B cell (primary cell): ENCODE results near the gene ZNF776. TPM values are rescaled to one million over a fixed set of nuclear protein-coding genes. Genes with fewer than 3 reads are reported as not detected.

Experiments
- ATAC-seq: fragments of 200-7000 bp; cut with Tn5 transposase; one replicate; pipeline ENCODE4 v1.10.0; 2021; ENCODE audit warnings: low read depth, mild to moderate bottlenecking, moderate number of reproducible peaks, moderate library complexity
- CTCF ChIA-PET: fragments of 350-600 bp; sonication (Branson Sonifier 250); formaldehyde crosslinking; loops from one replicate; lab custom pipeline; 2021; ENCODE audit warnings: antibody characterized with exemption, inconsistent platforms; lab: Charles Lee
- POLR2A ChIA-PET: fragments of 350-600 bp; sonication (Branson Sonifier 250); formaldehyde crosslinking; loops from one replicate; lab custom pipeline; 2021; ENCODE audit warnings: antibody characterized with exemption; lab: Charles Lee
- DNase-seq: peaks from one replicate; pipeline ENCODE4 v3.0.0; 2013
- H2AFZ ChIP-seq: 2 replicates; pipeline ENCODE4 v1.6.1; 2012; ENCODE audit warnings: mild to moderate bottlenecking, low read depth, low read length; ENCODE audit not compliant: insufficient read depth, poor library complexity, severe bottlenecking
- H3K27ac ChIP-seq, 2 donors: 1 replicate in 1 of 2; 2 replicates in 1 of 2; pipeline ENCODE4 v1.5.1; 2012 to 2013; ENCODE audit warnings: low read length in 2 of 2, mild to moderate bottlenecking in 2 of 2, moderate library complexity in 1 of 2
- H3K27me3 ChIP-seq, 4 experiments: fragments of 200-600 bp in 1 of 4; sonication (generic) in 1 of 4; replicated peaks in 1 of 4; 1 replicate in 2 of 4; 2 replicates in 2 of 4; pipeline versions ENCODE4 v1.6.1 to v1.7.0; 2013 to 2016; ENCODE audit warnings: low read length in 3 of 4, mild to moderate bottlenecking in 2 of 4, mixed read lengths in 1 of 4, moderate library complexity in 1 of 4; ENCODE audit not compliant: insufficient read depth in 4 of 4, control insufficient read depth in 3 of 4; ENCODE audit errors: control extremely low read depth in 1 of 4
- H3K36me3 ChIP-seq, 2 experiments: replicated peaks in 1 of 2; 1 replicate in 1 of 2; 2 replicates in 1 of 2; pipeline versions ENCODE4 v1.6.1 to v1.7.1; 2013; ENCODE audit warnings: low read length in 1 of 2; ENCODE audit not compliant: insufficient read depth in 2 of 2, control insufficient read depth in 1 of 2; ENCODE audit errors: control extremely low read depth in 1 of 2, extremely low read depth in 1 of 2
- H3K4me1 ChIP-seq, 2 donors: fragments of 200-600 bp in 1 of 2; sonication (generic) in 1 of 2; 1 replicate in 1 of 2; 2 replicates in 1 of 2; pipeline versions ENCODE4 v1.5.1 to v1.6.1; 2013 to 2017; ENCODE audit warnings: low read length in 2 of 2; ENCODE audit not compliant: control insufficient read depth in 2 of 2, insufficient read depth in 2 of 2
- H3K4me2 ChIP-seq: replicated peaks from 2 replicates; pipeline ENCODE3; 2012; ENCODE audit warnings: mild to moderate bottlenecking, low read depth, low read length; ENCODE audit not compliant: poor library complexity, severe bottlenecking
- H3K4me3 ChIP-seq, 5 experiments: fragments of 200-600 bp in 1 of 5; sonication (generic) in 1 of 5; 1 replicate in 3 of 5; 2 replicates in 2 of 5; pipeline versions ENCODE4 v1.5.1 to v1.7.0; 2011 to 2016; ENCODE audit warnings: low read length in 4 of 5, mild to moderate bottlenecking in 4 of 5, low read depth in 2 of 5, control low read depth in 1 of 5, moderate library complexity in 1 of 5; ENCODE audit not compliant: insufficient read depth in 1 of 5; ENCODE audit errors: control extremely low read depth in 1 of 5, extremely low read depth in 1 of 5
- H3K79me2 ChIP-seq: fragments of 200-600 bp; sonication (generic); one replicate; pipeline ENCODE4 v1.6.0; 2016; ENCODE audit warnings: low read length; ENCODE audit not compliant: control insufficient read depth, insufficient read depth
- H3K9ac ChIP-seq: fragments of 200-600 bp; sonication (generic); 2 replicates; pipeline ENCODE4 v1.6.1; 2017; ENCODE audit warnings: mild to moderate bottlenecking, low read length, moderate library complexity
- H3K9me3 ChIP-seq, 3 donors: one replicate each; pipeline versions ENCODE4 v1.6.1 to v1.7.1; 2013; ENCODE audit warnings: low read length in 2 of 3; ENCODE audit not compliant: control insufficient read depth in 2 of 3, insufficient read depth in 1 of 3; ENCODE audit errors: control extremely low read depth in 1 of 3
- H4K20me1 ChIP-seq: 2 replicates; pipeline ENCODE4 v1.6.0; 2012; ENCODE audit warnings: mild to moderate bottlenecking, low read length; ENCODE audit not compliant: insufficient read depth, control insufficient read depth, poor library complexity, severe bottlenecking
- H3K27ac Mint-ChIP-seq: one replicate; pipeline ENCODE4 v1.8.0; 2021; ENCODE audit warnings: mixed read lengths
- H3K27me3 Mint-ChIP-seq: one replicate; pipeline ENCODE4 v1.8.0; 2021; ENCODE audit warnings: mixed read lengths
- H3K4me1 Mint-ChIP-seq: one replicate; pipeline ENCODE4 v1.8.0; 2021; ENCODE audit warnings: mixed read lengths
- H3K4me3 Mint-ChIP-seq: one replicate; pipeline ENCODE4 v1.8.0; 2021; ENCODE audit warnings: mixed read lengths
- H3K9me3 Mint-ChIP-seq: one replicate; pipeline ENCODE4 v1.8.0; 2022; ENCODE audit warnings: mixed read lengths; ENCODE audit not compliant: insufficient read depth
- EZH2 ChIP-seq: IDR thresholded peaks from 2 replicates; pipeline ENCODE4 v1.6.1; 2012; ENCODE audit warnings: borderline replicate concordance, low read depth, mild to moderate bottlenecking, moderate library complexity, low read length; ENCODE audit not compliant: insufficient read depth, poor library complexity, severe bottlenecking
- WGBS: methylation state at CpG from one replicate; pipeline ENCODE4 v1.1.5; 2013; ENCODE audit warnings: missing lambda C conversion rate; ENCODE audit not compliant: insufficient coverage; 5-methylcytosine and 5-hydroxymethylcytosine counted together
- intact Hi-C: fragments of 100-400 bp; cut with micrococcal nuclease; formaldehyde crosslinking; loops from one replicate; pipeline ENCODE4 v1.10.0; 2022
- polyA plus RNA-seq: library from polyadenylated mRNA; depleted of rRNA; stranded (reverse); fragments of >200 nt; gene quantifications from 2 replicates; pipeline ENCODE4 v1.2.3, GENCODE V29; 2012
- total RNA-seq, 2 donors: library from RNA; stranded (reverse); fragments of 120-200 nt in 1 of 2; gene quantifications; 1 replicate in 1 of 2; 2 replicates in 1 of 2; pipeline versions ENCODE4 v1.2.3 to v1.2.4, GENCODE V29; 2013 to 2022
- TF ChIP-seq, protein P1 (sequence below): fragments of 200-600 bp; IDR thresholded peaks from one replicate; pipeline ENCODE4 v1.8.0; 2022; ENCODE audit warnings: antibody characterized with exemption, mild to moderate bottlenecking

ZNF776 gene
- total and polyA plus RNA-seq, 2 donors (not counting 1 experiment from before 2014, with no cell fraction given), result 15.6 to 47.5 TPM

DNA sequence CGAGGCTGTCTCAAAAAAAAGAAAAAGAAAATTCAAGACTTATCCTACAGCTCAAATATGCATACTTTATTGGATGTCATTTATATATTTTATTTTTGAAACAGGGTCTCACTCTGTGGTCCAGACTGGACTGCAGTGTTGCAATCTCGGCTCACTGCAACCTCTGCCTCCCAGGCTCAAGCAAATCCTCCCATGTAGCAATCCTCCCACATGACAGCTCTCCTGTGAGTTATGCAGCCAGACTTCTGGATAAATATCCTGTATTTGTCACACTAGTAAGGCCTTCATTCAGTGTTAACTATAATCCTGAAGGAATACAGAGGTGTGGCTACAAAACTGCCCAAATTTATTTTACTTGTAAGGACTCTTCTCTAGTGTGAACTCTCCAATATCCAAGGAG, 60.9 kb downstream of the ZNF776 start:
- 100% methylated on average over 1 of the region's 2 CpGs for WGBS

More for the DNA sequence above, 60.9 kb downstream of the ZNF776 start:
- ATAC-seq, result no peak
- H3K27me3 ChIP-seq, result no peaks in the 10 kb centered on the region
- peaks cover 38% of the 10 kb centered on the region for H3K4me1 Mint-ChIP-seq
- H3K4me3 Mint-ChIP-seq, result no peak overlapping the region
- no peak overlapping the region for H3K9ac ChIP-seq
- peaks cover 9 to 22% of the 10 kb centered on the region in 2 donors for H3K4me1 ChIP-seq
- no peaks in the 10 kb centered on the region for H3K27me3 Mint-ChIP-seq
- TF ChIP-seq EZH2, result no peak
- TF ChIP-seq, protein P1, sequence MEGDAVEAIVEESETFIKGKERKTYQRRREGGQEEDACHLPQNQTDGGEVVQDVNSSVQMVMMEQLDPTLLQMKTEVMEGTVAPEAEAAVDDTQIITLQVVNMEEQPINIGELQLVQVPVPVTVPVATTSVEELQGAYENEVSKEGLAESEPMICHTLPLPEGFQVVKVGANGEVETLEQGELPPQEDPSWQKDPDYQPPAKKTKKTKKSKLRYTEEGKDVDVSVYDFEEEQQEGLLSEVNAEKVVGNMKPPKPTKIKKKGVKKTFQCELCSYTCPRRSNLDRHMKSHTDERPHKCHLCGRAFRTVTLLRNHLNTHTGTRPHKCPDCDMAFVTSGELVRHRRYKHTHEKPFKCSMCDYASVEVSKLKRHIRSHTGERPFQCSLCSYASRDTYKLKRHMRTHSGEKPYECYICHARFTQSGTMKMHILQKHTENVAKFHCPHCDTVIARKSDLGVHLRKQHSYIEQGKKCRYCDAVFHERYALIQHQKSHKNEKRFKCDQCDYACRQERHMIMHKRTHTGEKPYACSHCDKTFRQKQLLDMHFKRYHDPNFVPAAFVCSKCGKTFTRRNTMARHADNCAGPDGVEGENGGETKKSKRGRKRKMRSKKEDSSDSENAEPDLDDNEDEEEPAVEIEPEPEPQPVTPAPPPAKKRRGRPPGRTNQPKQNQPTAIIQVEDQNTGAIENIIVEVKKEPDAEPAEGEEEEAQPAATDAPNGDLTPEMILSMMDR, result no peak
- H3K36me3 ChIP-seq, result peaks cover 9 to 26% of the 10 kb centered on the region in 2 experiments
- H4K20me1 ChIP-seq, result peaks cover 7% of the 10 kb centered on the region
- H3K9me3 Mint-ChIP-seq, result no peaks in the 10 kb centered on the region
- no peak for DNase-seq
- H3K4me2 ChIP-seq, result no peak overlapping the region
- H3K4me3 ChIP-seq, result no peak overlapping the region
- intact Hi-C loops, result no loop called here
- no peak overlapping the region for H3K27ac Mint-ChIP-seq
- H3K9me3 ChIP-seq, result no peaks in the 10 kb centered on the region
- ChIA-PET POLR2A (no interaction called here), CTCF (no interaction called here)
- H3K79me2 ChIP-seq, result peaks cover 46% of the 10 kb centered on the region
- H2AFZ ChIP-seq, result no peak overlapping the region
- H3K27ac ChIP-seq, result no peak overlapping the region

Other genes starting within 250 kb of the ZNF776 start
- 28.6 and 29.2 TPM in 2 replicates for gene ZNF773, start 246.9 kb upstream of the ZNF776 start, total RNA-seq
- gene ZNF773, start 246.9 kb upstream of the ZNF776 start, polyA plus RNA-seq, result 12.6 and 13.3 TPM in 2 replicates
- 23.0 and 23.7 TPM in 2 replicates for gene ZNF549, start 219.5 kb upstream of the ZNF776 start, total RNA-seq
- 5.4 and 6.6 TPM in 2 replicates for gene ZNF549, start 219.5 kb upstream of the ZNF776 start, polyA plus RNA-seq
- 31.1 and 38.1 TPM in 2 replicates for gene ZNF550, start 187.0 kb upstream of the ZNF776 start, total RNA-seq
- 18.0 and 18.1 TPM in 2 replicates for gene ZNF550, start 187.0 kb upstream of the ZNF776 start, polyA plus RNA-seq
- 13.0 and 13.9 TPM in 2 replicates for gene ZNF416, start 167.9 kb upstream of the ZNF776 start, total RNA-seq
- 1.4 and 1.6 TPM in 2 replicates for gene ZNF416, start 167.9 kb upstream of the ZNF776 start, polyA plus RNA-seq
- 19.2 and 21.8 TPM in 2 replicates for gene ZIK1, start 162.7 kb upstream of the ZNF776 start, total RNA-seq
- 3.4 and 5.3 TPM in 2 replicates for gene ZIK1, start 162.7 kb upstream of the ZNF776 start, polyA plus RNA-seq
- gene ZNF530, start 146.9 kb upstream of the ZNF776 start, total RNA-seq, result 11.2 and 11.6 TPM in 2 replicates
- gene ZNF530, start 146.9 kb upstream of the ZNF776 start, polyA plus RNA-seq, result 2.2 and 4.3 TPM in 2 replicates
- gene ZNF134, start 132.6 kb upstream of the ZNF776 start, total RNA-seq, result 38.1 and 38.9 TPM in 2 replicates
- 7.8 and 16.7 TPM in 2 replicates for gene ZNF134, start 132.6 kb upstream of the ZNF776 start, polyA plus RNA-seq
- gene ZNF211, start 113.6 kb upstream of the ZNF776 start, total RNA-seq, result 53.5 and 53.6 TPM in 2 replicates
- gene ZNF211, start 113.6 kb upstream of the ZNF776 start, polyA plus RNA-seq, result 22.0 and 24.4 TPM in 2 replicates
- gene ZSCAN4, start 77.9 kb upstream of the ZNF776 start, total RNA-seq, result not detected in 2 replicates
- not detected in 2 replicates for gene ZSCAN4, start 77.9 kb upstream of the ZNF776 start, polyA plus RNA-seq
- 24.7 and 28.3 TPM in 2 replicates for gene ZNF551, start 64.8 kb upstream of the ZNF776 start, total RNA-seq
- gene ZNF551, start 64.8 kb upstream of the ZNF776 start, polyA plus RNA-seq, result 4.4 and 5.0 TPM in 2 replicates
- gene ZNF154, start 37.6 kb upstream of the ZNF776 start, total RNA-seq, result 40.4 and 42.8 TPM in 2 replicates
- gene ZNF154, start 37.6 kb upstream of the ZNF776 start, polyA plus RNA-seq, result 21.9 and 25.4 TPM in 2 replicates
- 43.3 and 44.2 TPM in 2 replicates for gene ZNF671, start 19.2 kb upstream of the ZNF776 start, total RNA-seq
- 15.9 and 17.0 TPM in 2 replicates for gene ZNF671, start 19.2 kb upstream of the ZNF776 start, polyA plus RNA-seq
- 48.0 and 51.3 TPM in 2 replicates for gene ZNF586, start 22.9 kb downstream of the ZNF776 start, total RNA-seq
- gene ZNF586, start 22.9 kb downstream of the ZNF776 start, polyA plus RNA-seq, result 18.0 and 28.4 TPM in 2 replicates
- 21.7 and 29.9 TPM in 2 replicates for gene ZNF552, start 68.1 kb downstream of the ZNF776 start, total RNA-seq
- gene ZNF552, start 68.1 kb downstream of the ZNF776 start, polyA plus RNA-seq, result 6.7 and 8.1 TPM in 2 replicates
- gene ZNF587B, start 83.5 kb downstream of the ZNF776 start, total RNA-seq, result 29.1 and 31.5 TPM in 2 replicates
- 9.9 and 18.1 TPM in 2 replicates for gene ZNF587B, start 83.5 kb downstream of the ZNF776 start, polyA plus RNA-seq
- 72.9 and 77.6 TPM in 2 replicates for gene ZNF587, start 103.0 kb downstream of the ZNF776 start, total RNA-seq
- 16.6 and 17.0 TPM in 2 replicates for gene ZNF587, start 103.0 kb downstream of the ZNF776 start, polyA plus RNA-seq
- 83.9 and 95.1 TPM in 2 replicates for gene ZNF814, start 142.2 kb downstream of the ZNF776 start, total RNA-seq
- 27.7 and 28.9 TPM in 2 replicates for gene ZNF814, start 142.2 kb downstream of the ZNF776 start, polyA plus RNA-seq
- gene ZNF417, start 169.8 kb downstream of the ZNF776 start, total RNA-seq, result 52.6 and 54.4 TPM in 2 replicates
- gene ZNF417, start 169.8 kb downstream of the ZNF776 start, polyA plus RNA-seq, result 8.9 and 12.3 TPM in 2 replicates
- 35.8 and 38.9 TPM in 2 replicates for gene ZNF418, start 188.6 kb downstream of the ZNF776 start, total RNA-seq
- gene ZNF418, start 188.6 kb downstream of the ZNF776 start, polyA plus RNA-seq, result 10.3 and 12.2 TPM in 2 replicates
- 18.3 and 19.0 TPM in 2 replicates for gene ZNF256, start 200.9 kb downstream of the ZNF776 start, total RNA-seq
- 10.0 and 16.5 TPM in 2 replicates for gene ZNF256, start 200.9 kb downstream of the ZNF776 start, polyA plus RNA-seq
- 1.7 and 2.2 TPM in 2 replicates for gene C19orf18, start 227.7 kb downstream of the ZNF776 start, total RNA-seq
- gene C19orf18, start 227.7 kb downstream of the ZNF776 start, polyA plus RNA-seq, result 0.53 TPM in 1 of 2 replicates, not detected in the other